ENCODE measurements around the gene BEX1. TPM values are rescaled to one million over a fixed set of nuclear protein-coding genes. Genes with fewer than 3 reads are reported as not detected.
"Not testable (repeated sequence)": the region's sequence is repeated elsewhere in the genome, so short reads cannot be mapped to it uniquely, and the experiment has no call there.

Gene BEX1
- total RNA-seq = 1 to 10 TPM in 1 of 2 donors, under 1 TPM in 1; 0.48 to 1.2 TPM
- 1 to 10 TPM in 1 of 2 donors, under 1 TPM in 1; 0.36 to 1.1 TPM for polyA plus RNA-seq
- long read RNA-seq, donor 1 = 0 reads
- long read RNA-seq, donor 2 = 0 reads

DNA sequence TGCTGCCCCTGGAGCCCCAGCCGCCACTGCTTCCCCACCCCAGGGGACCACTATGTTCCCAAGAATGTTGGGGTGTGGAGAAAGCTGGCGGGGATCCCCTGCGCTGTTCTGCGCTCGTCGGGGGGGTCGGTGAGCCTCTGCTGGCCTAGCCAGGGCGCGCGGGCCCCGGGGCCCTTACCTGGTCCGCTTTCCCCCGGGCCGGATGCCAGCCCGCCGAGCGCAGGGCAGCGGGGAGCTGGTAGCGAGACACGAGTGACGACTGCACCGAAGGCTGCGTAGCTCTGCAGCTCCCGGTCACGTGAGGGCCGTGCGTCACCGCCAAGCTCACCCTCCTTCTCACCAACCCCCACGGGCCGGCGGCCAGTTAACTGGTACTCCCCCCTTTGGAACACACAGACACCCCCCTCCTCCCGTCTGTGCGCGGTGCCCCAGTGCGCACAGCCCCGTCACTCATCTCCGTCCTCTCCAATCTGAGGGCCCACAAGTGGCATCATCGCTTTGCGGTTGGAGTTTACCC, at the start of gene BEX1:
Gene BEX1 (minus strand): TSS at position 254 of the 517 bp plus-strand sequence. CDS start 897 bp downstream, outside the sequence.
- intact Hi-C loops (cut with DNase I) = no loop called here

DNA sequence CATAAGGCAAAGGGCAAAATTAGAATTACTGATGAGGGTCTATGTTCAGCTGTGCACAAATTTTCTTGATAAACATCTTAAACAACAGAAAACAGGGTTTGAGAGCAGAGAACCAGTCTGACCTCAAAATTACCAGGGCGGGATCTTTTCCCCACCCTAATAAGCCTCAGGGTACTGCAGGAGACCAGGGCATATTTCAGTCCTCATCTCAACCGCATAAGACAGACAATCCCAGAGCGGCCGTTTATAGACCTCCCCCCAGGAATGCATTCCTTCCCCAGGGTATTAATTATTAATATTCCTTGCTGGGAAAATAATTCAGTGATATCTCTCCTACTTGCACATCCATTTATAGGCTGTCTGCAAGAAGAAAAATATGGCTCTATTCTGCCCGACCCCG, 45.5 kb upstream of the BEX1 start:
- H3K4me1 ChIP-seq (ENCODE audit: control insufficient read depth in 1 of 2, insufficient read depth in 2 of 2, low read length in 2 of 2) = not testable (repeated sequence)

More for the DNA sequence above, at the start of gene BEX1:
- ATAC-seq (ENCODE audit: low FRiP score) (no peak), DNase-seq (peak in 1 of 2 donors; percentile 78)
- Histone ChIP-seq H3K27me3 (ENCODE audit: control insufficient read depth in 1 of 2, insufficient read depth in 2 of 2, low read length in 1 of 2) (no peaks in the 10 kb centered on the region), H3K27ac (ENCODE audit: low read depth in 1 of 2, low read length in 2 of 2) (no peak within 1 kb of the TSS), H3K36me3 (ENCODE audit: control insufficient read depth in 1 of 2, insufficient read depth in 2 of 2, low read length in 1 of 2) (no peaks in the 10 kb centered on the region), H3K9me3 (ENCODE audit: control insufficient read depth, low read length) (no peaks in the 10 kb centered on the region), H3K4me1 (ENCODE audit: control insufficient read depth in 1 of 2, insufficient read depth in 2 of 2, low read length in 2 of 2) (no peaks in the 10 kb centered on the region), H3K4me3 (ENCODE audit: low read length in 2 of 2) (no peak within 1 kb of the TSS)
- WGBS, 2 donors = 1 to 29% methylated on average over 30 to 39 of the region's 39 CpGs

DNA sequence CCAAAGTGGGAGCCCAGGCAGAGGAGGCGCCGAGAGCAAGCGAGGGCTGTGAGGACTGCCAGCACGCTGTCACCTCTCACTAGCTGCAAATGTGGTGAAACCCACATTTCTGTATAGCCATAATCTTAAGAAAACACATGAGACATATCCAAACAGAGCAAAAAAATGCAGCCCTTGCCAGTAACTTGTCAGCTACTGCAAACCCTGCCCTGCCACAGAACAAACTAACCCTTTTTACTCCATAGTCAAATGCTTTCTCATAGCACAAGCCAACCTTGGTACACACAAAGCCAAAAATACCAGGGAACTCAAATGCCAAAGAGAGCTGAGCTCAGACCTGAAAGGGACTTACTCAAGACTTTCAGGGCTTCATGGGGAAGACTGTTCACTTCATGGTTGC, 43.9 kb upstream of the BEX1 start:
- Histone ChIP-seq H3K27ac (ENCODE audit: low read depth in 1 of 2, low read length in 2 of 2) (no peak overlapping the region), H3K36me3 (ENCODE audit: control insufficient read depth in 1 of 2, insufficient read depth in 2 of 2, low read length in 1 of 2) (no peaks in the 10 kb centered on the region), H3K4me1 (ENCODE audit: control insufficient read depth in 1 of 2, insufficient read depth in 2 of 2, low read length in 2 of 2) (no peaks in the 10 kb centered on the region), H3K27me3 (ENCODE audit: control insufficient read depth in 1 of 2, insufficient read depth in 2 of 2, low read length in 1 of 2) (no peaks in the 10 kb centered on the region), H3K4me3 (ENCODE audit: low read length in 2 of 2) (no peak overlapping the region), H3K9me3 (ENCODE audit: control insufficient read depth, low read length) (no peaks in the 10 kb centered on the region)
- ATAC-seq (ENCODE audit: low FRiP score) = no peak
- intact Hi-C loops (cut with DNase I) = no loop called here
- 15 to 37% methylated on average over 4 of the region's 4 CpGs for WGBS, 2 donors
- no peak for DNase-seq

More for the DNA sequence above, 45.5 kb upstream of the BEX1 start:
- H3K27me3 ChIP-seq (ENCODE audit: control insufficient read depth in 1 of 2, insufficient read depth in 2 of 2, low read length in 1 of 2); H3K36me3 ChIP-seq (ENCODE audit: control insufficient read depth in 1 of 2, insufficient read depth in 2 of 2, low read length in 1 of 2); H3K9me3 ChIP-seq (ENCODE audit: control insufficient read depth, low read length); H3K27ac ChIP-seq (ENCODE audit: low read depth in 1 of 2, low read length in 2 of 2); ATAC-seq (ENCODE audit: low FRiP score); DNase-seq; H3K4me3 ChIP-seq (ENCODE audit: low read length in 2 of 2); intact Hi-C loops (cut with DNase I): not testable (repeated sequence)
- 78 to 85% methylated on average over 6 of the region's 6 CpGs for WGBS, 2 donors

DNA sequence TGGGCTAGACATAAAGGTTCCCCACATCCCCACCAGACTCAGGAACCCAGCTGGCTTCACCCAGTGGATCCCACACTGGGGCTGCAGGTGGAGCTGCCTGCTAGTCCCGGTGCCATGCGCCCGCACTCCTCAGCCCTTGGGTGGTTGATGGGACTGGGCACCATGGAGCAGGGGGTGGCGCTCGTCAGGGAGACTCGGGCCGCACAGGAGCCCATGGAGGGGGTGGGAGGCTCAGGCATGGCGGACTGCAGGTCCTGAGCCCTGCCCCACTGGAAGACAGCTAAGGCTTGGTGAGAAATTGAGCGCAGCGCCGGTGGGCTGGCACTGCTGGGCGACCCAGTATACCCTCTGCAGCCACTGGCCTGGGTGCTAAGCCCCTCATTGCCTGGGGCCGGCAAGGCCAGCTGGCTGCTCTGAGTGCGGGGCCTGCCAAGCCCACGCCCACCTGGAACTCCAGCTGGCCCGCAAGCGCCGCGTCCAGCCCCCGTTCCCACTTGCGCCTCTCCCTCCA, 43.3 kb upstream of the BEX1 start:
- H3K27ac ChIP-seq (ENCODE audit: low read depth in 1 of 2, low read length in 2 of 2); intact Hi-C loops (cut with DNase I); H3K36me3 ChIP-seq (ENCODE audit: control insufficient read depth in 1 of 2, insufficient read depth in 2 of 2, low read length in 1 of 2); H3K4me3 ChIP-seq (ENCODE audit: low read length in 2 of 2); H3K27me3 ChIP-seq (ENCODE audit: control insufficient read depth in 1 of 2, insufficient read depth in 2 of 2, low read length in 1 of 2); H3K9me3 ChIP-seq (ENCODE audit: control insufficient read depth, low read length); ATAC-seq (ENCODE audit: low FRiP score); H3K4me1 ChIP-seq (ENCODE audit: control insufficient read depth in 1 of 2, insufficient read depth in 2 of 2, low read length in 2 of 2); DNase-seq: not testable (repeated sequence)
- WGBS, 2 donors = 91 to 95% methylated on average over 21 of the region's 21 CpGs

DNA sequence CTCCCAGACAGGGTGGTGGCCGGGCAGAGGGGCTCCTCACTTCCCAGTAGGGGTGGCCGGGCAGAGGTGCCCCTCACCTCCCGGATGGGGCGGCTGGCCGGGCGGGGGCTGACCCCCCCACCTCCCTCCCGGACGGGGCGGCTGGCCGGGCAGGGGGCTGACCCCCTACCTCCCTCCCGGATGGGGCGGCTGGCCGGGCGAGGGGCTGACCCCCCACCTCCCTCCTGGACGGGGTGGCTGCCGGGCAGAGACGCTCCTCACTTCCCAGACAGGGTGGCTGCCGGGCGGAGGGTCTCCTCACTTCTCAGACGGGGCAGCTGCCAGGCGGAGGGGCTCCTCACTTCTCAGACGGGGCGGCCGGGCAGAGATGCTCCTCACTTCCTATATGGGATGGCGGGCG, 40.4 kb upstream of the BEX1 start:
- DNase-seq; H3K36me3 ChIP-seq (ENCODE audit: control insufficient read depth in 1 of 2, insufficient read depth in 2 of 2, low read length in 1 of 2); H3K4me1 ChIP-seq (ENCODE audit: control insufficient read depth in 1 of 2, insufficient read depth in 2 of 2, low read length in 2 of 2); H3K27me3 ChIP-seq (ENCODE audit: control insufficient read depth in 1 of 2, insufficient read depth in 2 of 2, low read length in 1 of 2); H3K4me3 ChIP-seq (ENCODE audit: low read length in 2 of 2); ATAC-seq (ENCODE audit: low FRiP score); H3K27ac ChIP-seq (ENCODE audit: low read depth in 1 of 2, low read length in 2 of 2); H3K9me3 ChIP-seq (ENCODE audit: control insufficient read depth, low read length); intact Hi-C loops (cut with DNase I): not testable (repeated sequence)
- WGBS, 2 donors = 90% methylated on average over 23 to 26 of the region's 26 CpGs

DNA sequence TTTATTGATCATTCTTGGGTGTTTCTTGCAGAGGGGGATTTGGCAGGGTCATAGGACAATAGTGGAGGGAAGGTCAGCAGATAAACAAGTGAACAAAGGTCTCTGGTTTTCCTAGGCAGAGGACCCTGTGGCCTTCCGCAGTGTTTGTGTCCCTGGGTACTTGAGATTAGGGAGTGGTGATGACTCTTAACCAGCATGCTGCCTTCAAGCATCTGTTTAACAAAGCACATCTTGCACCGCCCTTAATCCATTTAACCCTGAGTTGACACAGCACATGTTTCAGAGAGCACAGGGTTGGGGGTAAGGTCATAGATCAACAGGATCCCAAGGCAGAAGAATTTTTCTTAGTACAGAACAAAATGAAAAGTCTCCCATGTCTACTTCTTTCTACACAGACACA, 39.9 kb upstream of the BEX1 start:
- no CpG with 5 or more reads among the region's 2 CpGs for WGBS, 2 donors
- not testable (repeated sequence) for H3K4me1 ChIP-seq (ENCODE audit: control insufficient read depth in 1 of 2, insufficient read depth in 2 of 2, low read length in 2 of 2); ATAC-seq (ENCODE audit: low FRiP score)

DNA sequence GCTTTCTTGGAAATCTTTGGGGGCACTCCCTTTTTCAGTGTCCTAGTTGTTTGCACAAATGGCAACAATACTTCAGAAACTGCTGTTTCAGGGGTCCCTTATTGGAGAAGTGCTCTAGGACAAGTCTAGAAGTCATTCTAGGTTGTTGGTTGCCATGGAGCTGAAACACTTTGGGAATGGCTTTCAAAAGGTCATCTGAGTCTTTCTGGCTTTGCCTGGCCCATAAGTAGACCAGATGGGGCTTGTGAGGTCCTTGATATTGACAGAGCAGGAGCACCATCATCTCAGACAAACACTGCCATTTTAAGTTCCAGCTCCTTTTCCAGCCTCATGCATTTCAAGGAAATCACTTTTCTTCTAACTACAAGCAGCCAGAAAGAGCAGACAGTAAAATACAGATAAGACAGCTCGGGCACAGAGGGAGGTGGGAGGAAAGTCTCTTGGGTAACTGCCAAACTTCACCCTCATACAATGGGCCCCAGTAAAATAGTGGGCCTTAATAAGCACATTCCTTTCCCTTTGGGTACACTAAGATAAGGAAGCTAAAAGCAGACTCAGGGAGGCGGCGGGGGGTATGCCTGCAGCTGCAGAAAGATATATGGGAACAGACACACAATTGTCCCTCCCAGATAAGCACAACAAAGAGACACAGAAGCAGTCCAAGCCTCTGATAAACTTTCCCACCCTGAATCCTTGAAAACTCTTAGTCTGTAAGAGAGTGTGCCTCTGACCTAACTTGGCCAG, 37.5 kb upstream of the BEX1 start:
- no peaks in the 10 kb centered on the region for H3K36me3 ChIP-seq (ENCODE audit: control insufficient read depth in 1 of 2, insufficient read depth in 2 of 2, low read length in 1 of 2)
- H3K9me3 ChIP-seq (ENCODE audit: control insufficient read depth, low read length) = no peaks in the 10 kb centered on the region
- DNase-seq (no peak), ATAC-seq (ENCODE audit: low FRiP score) (no peak)
- no peak overlapping the region for H3K27ac ChIP-seq (ENCODE audit: low read depth in 1 of 2, low read length in 2 of 2)
- no peak overlapping the region for H3K4me3 ChIP-seq (ENCODE audit: low read length in 2 of 2)
- no peaks in the 10 kb centered on the region for H3K4me1 ChIP-seq (ENCODE audit: control insufficient read depth in 1 of 2, insufficient read depth in 2 of 2, low read length in 2 of 2)
- intact Hi-C loops (cut with DNase I) = no loop called here
- H3K27me3 ChIP-seq (ENCODE audit: control insufficient read depth in 1 of 2, insufficient read depth in 2 of 2, low read length in 1 of 2) = no peaks in the 10 kb centered on the region
- WGBS, 2 donors = 24 to 33% methylated on average over 3 of the region's 3 CpGs

More for the DNA sequence above, 39.9 kb upstream of the BEX1 start:
- H3K27ac ChIP-seq (ENCODE audit: low read depth in 1 of 2, low read length in 2 of 2); H3K9me3 ChIP-seq (ENCODE audit: control insufficient read depth, low read length); H3K36me3 ChIP-seq (ENCODE audit: control insufficient read depth in 1 of 2, insufficient read depth in 2 of 2, low read length in 1 of 2); DNase-seq; intact Hi-C loops (cut with DNase I); H3K4me3 ChIP-seq (ENCODE audit: low read length in 2 of 2); H3K27me3 ChIP-seq (ENCODE audit: control insufficient read depth in 1 of 2, insufficient read depth in 2 of 2, low read length in 1 of 2): not testable (repeated sequence)

DNA sequence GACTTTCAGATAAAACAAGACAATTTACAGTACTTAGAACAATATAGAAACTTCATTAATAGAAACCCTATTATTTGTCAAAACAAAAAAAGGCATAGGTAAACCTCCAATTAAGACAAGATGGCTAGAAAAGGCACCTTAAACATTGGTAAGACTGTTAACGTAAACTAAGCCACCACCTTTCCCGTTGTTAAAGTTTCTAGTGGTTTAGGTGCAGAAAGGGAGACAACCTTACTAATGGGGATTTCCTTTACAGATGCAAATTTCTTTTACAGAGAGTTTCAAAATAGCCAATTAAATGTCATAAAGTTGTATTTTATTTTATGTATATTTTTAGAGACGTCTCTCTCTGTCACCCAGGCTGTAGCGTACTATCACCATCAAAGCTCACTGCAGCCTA, 36.5 kb upstream of the BEX1 start:
- H3K4me1 ChIP-seq (ENCODE audit: control insufficient read depth in 1 of 2, insufficient read depth in 2 of 2, low read length in 2 of 2) = no peaks in the 10 kb centered on the region
- H3K4me3 ChIP-seq (ENCODE audit: low read length in 2 of 2) = no peak overlapping the region
- no peaks in the 10 kb centered on the region for H3K9me3 ChIP-seq (ENCODE audit: control insufficient read depth, low read length)
- DNase-seq = no peak
- 85 to 97% methylated on average over 4 of the region's 4 CpGs for WGBS, 2 donors
- H3K27ac ChIP-seq (ENCODE audit: low read depth in 1 of 2, low read length in 2 of 2) = no peak overlapping the region
- no peaks in the 10 kb centered on the region for H3K36me3 ChIP-seq (ENCODE audit: control insufficient read depth in 1 of 2, insufficient read depth in 2 of 2, low read length in 1 of 2)
- H3K27me3 ChIP-seq (ENCODE audit: control insufficient read depth in 1 of 2, insufficient read depth in 2 of 2, low read length in 1 of 2) = no peaks in the 10 kb centered on the region
- intact Hi-C loops (cut with DNase I) = no loop called here
- ATAC-seq (ENCODE audit: low FRiP score) = no peak

DNA sequence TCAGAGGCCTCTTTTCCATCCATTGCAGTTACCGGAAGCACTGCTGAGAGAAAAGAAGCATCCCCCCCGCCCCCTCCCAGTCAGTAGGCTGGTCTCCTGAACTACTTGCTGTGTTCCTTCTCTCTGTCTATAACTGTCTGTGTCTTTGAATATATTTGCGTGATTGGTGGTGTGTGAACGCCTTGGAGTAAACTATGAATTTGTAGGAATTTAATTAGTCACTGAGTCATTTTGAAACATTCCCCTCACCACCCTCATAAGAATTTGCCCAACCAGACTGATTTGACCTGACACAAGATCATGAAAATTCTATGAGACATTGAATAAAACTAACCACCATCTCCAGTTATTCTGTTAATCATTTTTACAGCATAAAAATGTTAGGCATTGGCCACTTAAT, 35.7 kb upstream of the BEX1 start:
- intact Hi-C loops (cut with DNase I) = no loop called here
- no peaks in the 10 kb centered on the region for H3K27me3 ChIP-seq (ENCODE audit: control insufficient read depth in 1 of 2, insufficient read depth in 2 of 2, low read length in 1 of 2)
- H3K9me3 ChIP-seq (ENCODE audit: control insufficient read depth, low read length) = no peaks in the 10 kb centered on the region
- WGBS, 2 donors = 82 to 92% methylated on average over 4 of the region's 4 CpGs
- ATAC-seq (ENCODE audit: low FRiP score) (no peak), DNase-seq (no peak)
- no peaks in the 10 kb centered on the region for H3K4me1 ChIP-seq (ENCODE audit: control insufficient read depth in 1 of 2, insufficient read depth in 2 of 2, low read length in 2 of 2)
- no peak overlapping the region for H3K27ac ChIP-seq (ENCODE audit: low read depth in 1 of 2, low read length in 2 of 2)
- no peak overlapping the region for H3K4me3 ChIP-seq (ENCODE audit: low read length in 2 of 2)
- no peaks in the 10 kb centered on the region for H3K36me3 ChIP-seq (ENCODE audit: control insufficient read depth in 1 of 2, insufficient read depth in 2 of 2, low read length in 1 of 2)

Measured in aorta (tissue), 5 donors.